A549 (cell line): ENCODE measurements around the gene IER2. TPM values are rescaled to one million over a fixed set of nuclear protein-coding genes. Genes with fewer than 3 reads are reported as not detected.
"Not testable (repeated sequence)": the region's sequence is repeated elsewhere in the genome, so short reads cannot be mapped to it uniquely, and the experiment has no call there.

Experiments used
- ATAC-seq, 2 experiments: fragments of 200-7000 bp in 1 of 2; fragments of >200 bp in 1 of 2; cut with Nextera tagmentation in 1 of 2; cut with Tn5 transposase in 1 of 2; 3 replicates each; pipeline versions ENCODE4 v1.8.0 to v1.9.1; 2018 to 2020; ENCODE audit warnings: mild to moderate bottlenecking in 1 of 2, moderate library complexity in 1 of 2
- CTCF ChIA-PET: fragments of 300-600 bp; sonication (Branson Sonifier 250); formaldehyde crosslinking; extraction: SDS; loops from one replicate; lab custom pipeline; 2021; ENCODE audit warnings: antibody characterized with exemption, inconsistent platforms; lab: Yijun Ruan, JAX
- POLR2A ChIA-PET: fragments of 350-600 bp; formaldehyde crosslinking; extraction: SDS; loops from one replicate; lab custom pipeline; 2021; ENCODE audit warnings: antibody characterized with exemption, inconsistent platforms; lab: Yijun Ruan, JAX
- DNase-seq, 2 experiments: peaks; one replicate each; pipeline versions ENCODE4 v3.0.0 to v3.0.0-alpha.2; 2011 to 2016; ENCODE audit warnings: low read depth in 1 of 2, low spot score in 1 of 2
- FAIRE-seq: peaks from 2 replicates; lab custom pipeline; 2011; peaks lifted over from hg19 to GRCh38; lab: Jason Lieb, UNC
- H3K27ac ChIP-seq, 2 experiments: fragments of >200 bp; sonication (Bioruptor Twin); formaldehyde crosslinking; 3 replicates each; pipeline ENCODE4 v1.5.1; 2016 to 2017
- H3K4me1 ChIP-seq: fragments of >200 bp; sonication (Bioruptor Twin); formaldehyde crosslinking; 3 replicates; pipeline ENCODE4 v1.6.1; 2016
- H3K4me2 ChIP-seq: fragments of >200 bp; sonication (Bioruptor Twin); formaldehyde crosslinking; 3 replicates; pipeline ENCODE4 v1.6.1; 2016
- H3K4me3 ChIP-seq: fragments of >200 bp; sonication (Bioruptor Twin); formaldehyde crosslinking; 3 replicates; pipeline ENCODE4 v1.5.1; 2016
- H3K9me3 ChIP-seq: fragments of >200 bp; sonication (Bioruptor Twin); formaldehyde crosslinking; 3 replicates; pipeline ENCODE4 v1.6.1; 2016
- CHD2 ChIP-seq: fragments of 150-350 bp; IDR thresholded peaks from 2 replicates; pipeline ENCODE4 v1.6.1; 2014; ENCODE audit warnings: low read length; ENCODE audit not compliant: partially characterized antibody
- EHF ChIP-seq: fragments of 250-450 bp; sonication (Bioruptor Pico); IDR thresholded peaks from 2 replicates; pipeline ENCODE4 v1.5.0; 2020; ENCODE audit warnings: mild to moderate bottlenecking
- EP300 ChIP-seq, 2 experiments: fragments of >200 bp; sonication (Bioruptor Twin); formaldehyde crosslinking; IDR thresholded peaks; 2 replicates in 1 of 2; 3 replicates in 1 of 2; pipeline ENCODE4 v1.6.1; 2016 to 2017
- FOSL2 ChIP-seq, 2 experiments: fragments of 450-650 bp in 1 of 2; fragments of >200 bp in 1 of 2; sonication (Bioruptor Twin) in 1 of 2; formaldehyde crosslinking; IDR thresholded peaks; 2 replicates each; pipeline versions ENCODE4 v1.5.0 to v1.6.1; 2016 to 2020; ENCODE audit warnings: mild to moderate bottlenecking in 1 of 2, moderate library complexity in 1 of 2
- GATA3 ChIP-seq: IDR thresholded peaks from 2 replicates; pipeline ENCODE4 v1.6.1; 2012; ENCODE audit warnings: borderline replicate concordance
- HEYL ChIP-seq: fragments of 250-450 bp; sonication (Bioruptor Pico); IDR thresholded peaks from 2 replicates; pipeline ENCODE4 v1.8.0; 2021; ENCODE audit warnings: mild to moderate bottlenecking, moderate library complexity
- HMGXB4 ChIP-seq: fragments of 250-450 bp; sonication (Bioruptor Pico); IDR thresholded peaks from 2 replicates; pipeline ENCODE4 v1.5.0; 2021; ENCODE audit warnings: mild to moderate bottlenecking, moderate library complexity, borderline replicate concordance
- HOXB5 ChIP-seq: fragments of 250-450 bp; sonication (Bioruptor Pico); IDR thresholded peaks from 2 replicates; pipeline ENCODE4 v1.5.0; 2020; ENCODE audit warnings: mild to moderate bottlenecking, moderate library complexity
- JUN ChIP-seq, 2 experiments: fragments of >200 bp; sonication (Bioruptor Twin); formaldehyde crosslinking; IDR thresholded peaks; 2 replicates in 1 of 2; 3 replicates in 1 of 2; pipeline ENCODE4 v1.6.1; 2016 to 2017
- KDM1A ChIP-seq: fragments of 200-600 bp; sonication (generic); IDR thresholded peaks from 2 replicates; pipeline ENCODE4 v1.6.1; 2016; ENCODE audit warnings: low read depth, mild to moderate bottlenecking
- MAFK ChIP-seq: fragments of 450-650 bp; IDR thresholded peaks from 2 replicates; pipeline ENCODE4 v1.6.1; 2014; ENCODE audit not compliant: partially characterized antibody
- MAX ChIP-seq: IDR thresholded peaks from 2 replicates; pipeline ENCODE4 v1.6.1; 2012
- MAZ ChIP-seq: fragments of 150-350 bp; IDR thresholded peaks from 2 replicates; pipeline ENCODE4 v1.6.1; 2014; ENCODE audit warnings: antibody characterized with exemption, low read depth, low read length, borderline replicate concordance
- POLR2AphosphoS2 ChIP-seq: conservative IDR thresholded peaks from 2 replicates; pipeline ENCODE4 v1.6.1; 2012; ENCODE audit warnings: low read length, improper control_type of control experiment, inconsistent platforms
- RARB ChIP-seq: fragments of 250-450 bp; sonication (Bioruptor Pico); IDR thresholded peaks from 2 replicates; pipeline ENCODE4 v1.8.0; 2021; ENCODE audit warnings: mild to moderate bottlenecking, moderate library complexity
- REST ChIP-seq: fragments of 200-600 bp; sonication (generic); IDR thresholded peaks from 2 replicates; pipeline ENCODE4 v1.6.1; 2016; ENCODE audit warnings: antibody characterized with exemption, mild to moderate bottlenecking, moderate library complexity
- RNF2 ChIP-seq: fragments of 200-600 bp; sonication (generic); IDR thresholded peaks from 2 replicates; pipeline ENCODE4 v1.6.1; 2016; ENCODE audit warnings: low read depth, mild to moderate bottlenecking, antibody characterized with exemption, moderate library complexity, borderline replicate concordance
- SMC3 ChIP-seq: fragments of >200 bp; sonication (Bioruptor Twin); formaldehyde crosslinking; IDR thresholded peaks from 3 replicates; pipeline ENCODE4 v1.6.1; 2018; ENCODE audit warnings: inconsistent platforms
- ZFP36 ChIP-seq: fragments of 450-650 bp; IDR thresholded peaks from 2 replicates; pipeline ENCODE4 v1.6.1; 2014; ENCODE audit warnings: borderline replicate concordance; ENCODE audit not compliant: partially characterized antibody
- ZSCAN20 ChIP-seq: fragments of 250-450 bp; sonication (Bioruptor Pico); IDR thresholded peaks from 2 replicates; pipeline ENCODE4 v1.8.0; 2022; ENCODE audit warnings: mild to moderate bottlenecking, moderate library complexity
- WGBS: methylation state at CpG from one replicate; pipeline ENCODE4 v1.1.6; 2017; ENCODE audit errors: missing lambda C conversion rate; 5-methylcytosine and 5-hydroxymethylcytosine counted together
- polyA plus RNA-seq, 4 experiments: library from polyadenylated mRNA; depleted of rRNA in 3 of 4; stranded (reverse); fragments of >200 nt; fragmentation: RNase III in 1 of 4; extraction: RNeasy Plus Mini Kit Qiagen cat#74134 plus additional on column Dnase treatment in 1 of 4; gene quantifications; 2 replicates in 3 of 4; 3 replicates in 1 of 4; pipeline ENCODE4 v1.2.3, GENCODE V29; 2011 to 2017

The IER2 gene
- polyA plus RNA-seq, 2 of the 4 experiments (the other 2 are of a cell fraction): 39.9 to 75.7 TPM

- H3K27ac ChIP-seq: peak overlapping the region; percentile 100
- DNase-seq (peak in 1 of 2 experiments; percentile 24), ATAC-seq (no peak), FAIRE-seq (no peak)
- ChIA-PET CTCF (interaction anchor here (1.0 kb wide), 1 partner anchor 97 kb away, joined by 4 read pairs; no protein-coding TSS in a partner anchor), POLR2A (interaction anchor here (2.8 to 5.4 kb wide), 2 partner anchors 10 to 13 kb away, joined by 48 to 72 read pairs; no protein-coding TSS in a partner anchor)
- TF ChIP-seq EHF (CRISPR knock-in tag) (peak; percentile 85), POLR2AphosphoS2 (no peak), HOXB5 (CRISPR knock-in tag) (0 out of 2 replicates have a peak, but pooled peaks have one; percentile 30)
- peaks cover 81% of the 10 kb centered on the region for H3K4me1 ChIP-seq
- no peak overlapping the region for H3K4me3 ChIP-seq
- peak overlapping the region; percentile 99 for H3K4me2 ChIP-seq
- 62% methylated on average over 19 of the region's 19 CpGs for WGBS
- no peaks in the 10 kb centered on the region for H3K9me3 ChIP-seq
These were observed 15.2 kb downstream of the IER2 start for GRCh38 chr19:13165162-13165997.

- 90% methylated on average over 3 of the region's 3 CpGs for WGBS
- H3K4me2 ChIP-seq, DNase-seq, H3K9me3 ChIP-seq, FAIRE-seq, CTCF ChIA-PET, H3K4me3 ChIP-seq, ATAC-seq: not testable (repeated sequence)
- Histone ChIP-seq H3K4me1 (peaks cover 81% of the 10 kb centered on the region), H3K27ac (peak overlapping the region; percentile 100)
- POLR2A ChIA-PET: interaction anchor here (3.1 kb wide), 1 partner anchor 14 kb away, joined by 40 read pairs; no protein-coding TSS in a partner anchor
These were observed 15.9 kb downstream of the IER2 start for GRCh38 chr19:13166151-13166550.

GRCh38 chr19:13169769-13170168, 19.6 kb downstream of the IER2 start:
- H3K9me3 ChIP-seq: no peaks in the 10 kb centered on the region
- H3K4me1 ChIP-seq: peaks cover 79% of the 10 kb centered on the region
- 6% methylated on average over 2 of the region's 5 CpGs for WGBS
- ChIA-PET POLR2A (interaction anchor here (1.0 to 1.5 kb wide), 3 partner anchors 14 to 52 kb away, joined by 4 to 8 read pairs (median 6); partner anchors contain the start of gene NACC1), CTCF (interaction anchor here (0.5 to 2.6 kb wide), 7 partner anchors 14 to 205 kb away, joined by 3 to 13 read pairs (median 3); partner anchors contain the start of genes IER2 and STX10)
- peak; percentile 89 for DNase-seq
- TF ChIP-seq MAFK: peak; percentile 27
- no peak for TF ChIP-seq JUN (IDR thresholded peaks at IDR 0.05)
- TF ChIP-seq MAX: peak; percentile 47; the same call in 1 of the 2 replicates
- no peak for TF ChIP-seq CHD2
- no peak for TF ChIP-seq MAZ
- TF ChIP-seq SMC3: 0 out of 3 replicates have a peak, but pooled peaks have one; percentile 16
- TF ChIP-seq GATA3: 0 out of 2 replicates have a peak, but pooled peaks have one; percentile 38
- no peak for TF ChIP-seq FOSL2 (IDR thresholded peaks at IDR 0.05)
- peak; percentile 65 for TF ChIP-seq FOSL2 (CRISPR knock-in tag; IDR thresholded peaks at IDR 0.05)
- TF ChIP-seq ZSCAN20 (CRISPR knock-in tag): no peak
- H3K27ac ChIP-seq: peak overlapping the region; percentile 100
- no peak overlapping the region for H3K4me3 ChIP-seq
- H3K4me2 ChIP-seq: peak overlapping the region; percentile 73
- no peak for FAIRE-seq
- ATAC-seq: peak; percentile 47 to 48

GRCh38 chr19:13171146-13171545, 20.9 kb downstream of the IER2 start:
- peak overlapping the region; percentile 100 for H3K27ac ChIP-seq
- 96% methylated on average over 7 of the region's 7 CpGs for WGBS
- H3K4me2 ChIP-seq: no peak overlapping the region
- DNase-seq: no peak
- H3K4me1 ChIP-seq: peaks cover 66% of the 10 kb centered on the region
- ChIA-PET POLR2A (no interaction called here), CTCF (interaction anchor here (1.3 to 2.6 kb wide), 3 partner anchors 9 to 194 kb away, joined by 4 to 13 read pairs (median 5); no protein-coding TSS in a partner anchor)
- H3K4me3 ChIP-seq: no peak overlapping the region
- H3K9me3 ChIP-seq: no peaks in the 10 kb centered on the region
- no peak for FAIRE-seq
- ATAC-seq: no peak
- TF ChIP-seq ZFP36 (no peak), EHF (CRISPR knock-in tag) (no peak), HMGXB4 (no peak), REST (no peak), RNF2 (no peak), HEYL (CRISPR knock-in tag) (no peak), CHD2 (no peak), ZSCAN20 (CRISPR knock-in tag) (no peak), SMC3 (no peak), KDM1A (no peak), RARB (CRISPR knock-in tag) (no peak), EP300 (IDR thresholded peaks at IDR 0.05) (no peak)
